AG04449 (cell line): ENCODE results near the gene PPP1R7.
A peak's percentile ranks its signal among the peaks of the same experiment; 100 is the strongest.
"Not testable (repeated sequence)": the region's sequence is repeated elsewhere in the genome, so short reads cannot be mapped to it uniquely, and the experiment has no call there.

Experiments
- CTCF ChIA-PET: fragments of 350-600 bp; formaldehyde crosslinking; extraction: SDS; loops from one replicate; lab custom pipeline; 2021; ENCODE audit warnings: antibody characterized with exemption; lab: Yijun Ruan, JAX
- POLR2A ChIA-PET: fragments of 400-600, 350-600 bp; formaldehyde crosslinking; extraction: SDS; loops from one replicate; lab custom pipeline; 2020; ENCODE audit warnings: antibody characterized with exemption, inconsistent platforms; lab: Yijun Ruan, JAX
- DNase-seq: peaks from one replicate; pipeline ENCODE4 v3.0.0-alpha.2; 2010; ENCODE audit warnings: low read depth, low spot score
- H3K4me3 ChIP-seq: 2 replicates; pipeline ENCODE4 v1.5.1; 2011; ENCODE audit warnings: low read depth, mild to moderate bottlenecking, control low read depth, low read length
- TF ChIP-seq, protein P1 (sequence below): IDR thresholded peaks from one replicate; pipeline ENCODE4 v1.5.1; 2011; ENCODE audit warnings: mild to moderate bottlenecking, moderate library complexity, low read length, control low read depth, inconsistent platforms; ENCODE audit not compliant: insufficient read depth; ENCODE audit errors: missing control alignments

The PPP1R7 gene

GRCh38 chr2:241149925-241150659 lies at the start of gene PPP1R7:
Gene PPP1R7, plus strand, starts transcription at chr2:241150467. Its CDS starts 29 bp downstream, at chr2:241150496.
- peak within 1 kb of the TSS; percentile 91 for H3K4me3 ChIP-seq
- TF ChIP-seq, protein P1, sequence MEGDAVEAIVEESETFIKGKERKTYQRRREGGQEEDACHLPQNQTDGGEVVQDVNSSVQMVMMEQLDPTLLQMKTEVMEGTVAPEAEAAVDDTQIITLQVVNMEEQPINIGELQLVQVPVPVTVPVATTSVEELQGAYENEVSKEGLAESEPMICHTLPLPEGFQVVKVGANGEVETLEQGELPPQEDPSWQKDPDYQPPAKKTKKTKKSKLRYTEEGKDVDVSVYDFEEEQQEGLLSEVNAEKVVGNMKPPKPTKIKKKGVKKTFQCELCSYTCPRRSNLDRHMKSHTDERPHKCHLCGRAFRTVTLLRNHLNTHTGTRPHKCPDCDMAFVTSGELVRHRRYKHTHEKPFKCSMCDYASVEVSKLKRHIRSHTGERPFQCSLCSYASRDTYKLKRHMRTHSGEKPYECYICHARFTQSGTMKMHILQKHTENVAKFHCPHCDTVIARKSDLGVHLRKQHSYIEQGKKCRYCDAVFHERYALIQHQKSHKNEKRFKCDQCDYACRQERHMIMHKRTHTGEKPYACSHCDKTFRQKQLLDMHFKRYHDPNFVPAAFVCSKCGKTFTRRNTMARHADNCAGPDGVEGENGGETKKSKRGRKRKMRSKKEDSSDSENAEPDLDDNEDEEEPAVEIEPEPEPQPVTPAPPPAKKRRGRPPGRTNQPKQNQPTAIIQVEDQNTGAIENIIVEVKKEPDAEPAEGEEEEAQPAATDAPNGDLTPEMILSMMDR, result peak; percentile 6
- ChIA-PET POLR2A (interaction anchor here (1.3 kb wide), 1 partner anchor 48 kb away, joined by 4 read pairs; the partner anchor contains the start of gene MTERF4), CTCF (interaction anchor here (1.0 to 3.3 kb wide), 2 partner anchors 8 to 236 kb away, joined by 3 to 14 read pairs; no protein-coding TSS in a partner anchor)
- DNase-seq, result peak; percentile 41

GRCh38 chr2:241102239-241102803 lies 47.9 kb upstream of the PPP1R7 start, which contains the start of gene MTERF4:
Gene MTERF4, minus strand, starts transcription at chr2:241102287. Its CDS starts 14 bp downstream, at chr2:241102273.
- CTCF ChIA-PET, result interaction anchor here (1.1 kb wide), 1 partner anchor 189 kb away, joined by 3 read pairs; no protein-coding TSS in a partner anchor
- TF ChIP-seq, protein P1, result no peak
- POLR2A ChIA-PET, result interaction anchor here (0.8 to 1.8 kb wide), 6 partner anchors 10 to 55 kb away, joined by 3 to 6 read pairs (median 3); no protein-coding TSS in a partner anchor

DNA sequence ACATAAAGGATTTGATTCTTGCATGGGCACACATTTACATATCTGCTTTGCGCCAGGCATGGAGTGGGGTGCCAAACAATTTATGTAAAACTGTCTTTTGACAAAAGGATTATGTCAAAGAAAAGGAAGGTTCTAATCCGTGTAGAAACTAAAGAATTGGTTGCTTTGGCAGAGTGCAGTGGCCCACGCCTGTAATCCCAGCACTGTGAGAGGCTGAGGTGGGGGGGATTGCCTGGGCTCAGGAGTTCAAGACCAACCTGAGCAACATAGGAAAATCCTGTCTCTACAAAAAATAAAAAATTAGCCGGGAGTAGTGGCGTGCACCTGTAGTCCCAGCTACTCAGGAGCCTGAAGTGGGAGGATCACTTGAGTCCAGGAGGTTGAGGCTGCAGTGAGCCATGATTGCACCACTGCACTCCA lies 47.1 kb upstream of the PPP1R7 start:
- POLR2A ChIA-PET, result no interaction called here
- H3K4me3 ChIP-seq, result peak overlapping the region; percentile 87
- TF ChIP-seq, protein P1, result no peak
- CTCF ChIA-PET, result interaction anchor here (1.1 kb wide), 1 partner anchor 189 kb away, joined by 3 read pairs; no protein-coding TSS in a partner anchor
- no peak for DNase-seq

More at GRCh38 chr2:241102239-241102803, 47.9 kb upstream of the PPP1R7 start, which contains the start of gene MTERF4:
- peak within 1 kb of the TSS; percentile 87 for H3K4me3 ChIP-seq
- no peak for DNase-seq

GRCh38 chr2:241104611-241105010 lies 45.7 kb upstream of the PPP1R7 start:
- POLR2A ChIA-PET, H3K4me3 ChIP-seq, DNase-seq: not testable (repeated sequence)
- CTCF ChIA-PET, result interaction anchor here (1.5 kb wide), 1 partner anchor 191 kb away, joined by 3 read pairs; no protein-coding TSS in a partner anchor

GRCh38 chr2:241105641-241106040 lies 44.6 kb upstream of the PPP1R7 start:
- TF ChIP-seq, protein P1, result no peak
- ChIA-PET POLR2A (no interaction called here), CTCF (interaction anchor here (0.7 to 1.5 kb wide), 2 partner anchors 192 to 223 kb away, joined by 3 read pairs; no protein-coding TSS in a partner anchor)
- H3K4me3 ChIP-seq, result no peak overlapping the region
- DNase-seq, result no peak

DNA sequence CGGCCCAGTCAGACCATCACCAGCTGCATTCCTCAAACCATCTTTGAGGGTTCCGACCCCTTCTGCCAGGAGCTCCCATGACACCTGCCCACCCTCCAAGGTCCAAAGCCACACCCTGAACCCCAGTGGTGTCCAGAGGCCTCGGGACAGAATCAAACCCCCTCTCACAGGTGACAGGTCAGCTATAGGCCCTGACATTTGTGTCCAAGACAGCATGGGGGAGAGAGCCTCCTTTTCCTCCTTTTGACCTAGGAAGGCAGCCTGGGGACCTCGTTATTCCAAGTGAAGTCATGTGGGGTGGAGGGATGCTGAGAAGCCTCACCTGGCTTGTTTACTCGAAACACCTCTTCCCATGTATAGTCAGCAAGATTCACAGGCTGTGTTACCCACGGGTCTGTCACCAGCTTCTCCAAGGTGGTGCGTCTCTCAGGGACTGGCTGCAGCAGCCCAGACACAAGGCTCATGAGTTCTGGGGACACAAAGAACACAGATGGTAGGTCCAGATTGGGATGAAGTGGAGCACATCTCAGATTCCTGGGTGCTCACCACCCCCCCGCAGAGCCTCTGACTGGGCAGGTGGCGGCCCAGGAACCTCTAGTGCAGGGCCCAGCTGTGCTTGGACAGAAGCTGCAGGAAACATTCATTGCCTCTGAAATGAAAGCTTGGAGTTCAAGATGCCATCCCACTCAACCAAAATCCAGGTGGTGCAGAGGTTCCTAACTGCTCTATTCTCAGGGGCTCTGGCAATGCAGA lies 43.1 kb upstream of the PPP1R7 start:
- H3K4me3 ChIP-seq, result no peak overlapping the region
- DNase-seq, result no peak
- ChIA-PET CTCF (interaction anchor here (1.0 kb wide), 1 partner anchor 194 kb away, joined by 3 read pairs; no protein-coding TSS in a partner anchor), POLR2A (no interaction called here)
- TF ChIP-seq, protein P1, result no peak
